Heart right ventricle (tissue), 16 donors: ENCODE data around the gene MXI1. TPM values are rescaled to one million over a fixed set of nuclear protein-coding genes. Genes with fewer than 3 reads are reported as not detected.
A peak's percentile ranks its signal among the peaks of the same experiment; 100 is the strongest.
"Not testable (repeated sequence)": the region's sequence is repeated elsewhere in the genome, so short reads cannot be mapped to it uniquely, and the experiment has no call there.

ENCODE experiments used
- ATAC-seq, 8 donors: fragments of 200-7000 bp; cut with Tn5 transposase; one replicate each; pipeline ENCODE4 v1.9.1; 2020; ENCODE audit warnings: mild to moderate bottlenecking in 8 of 8, moderate library complexity in 8 of 8, moderate number of reproducible peaks in 1 of 8
- DNase-seq, 2 donors: peaks; one replicate each; pipeline ENCODE4 v3.0.0-alpha.2; 2020
- H3K27ac ChIP-seq, 10 donors: fragments of 200-600 bp; sonication (generic) in 2 of 10; one replicate each; pipeline versions ENCODE4 v1.5.0 to v1.8.0; 2020 to 2022; ENCODE audit warnings: mild to moderate bottlenecking in 3 of 10
- H3K27me3 ChIP-seq, 7 donors: fragments of 200-600 bp; one replicate each; pipeline ENCODE4 v1.8.0; 2021 to 2022; ENCODE audit warnings: mild to moderate bottlenecking in 2 of 7
- H3K36me3 ChIP-seq, 9 donors: fragments of 200-600 bp; sonication (generic) in 1 of 9; one replicate each; pipeline versions ENCODE4 v1.5.0 to v1.8.0; 2020 to 2022; ENCODE audit warnings: mild to moderate bottlenecking in 2 of 9
- H3K4me1 ChIP-seq, 9 donors: fragments of 200-600 bp; sonication (generic) in 1 of 9; one replicate each; pipeline versions ENCODE4 v1.5.0 to v1.8.0; 2020 to 2022; ENCODE audit warnings: mild to moderate bottlenecking in 4 of 9
- H3K4me3 ChIP-seq, 10 donors: fragments of 200-600 bp; sonication (generic) in 2 of 10; one replicate each; pipeline versions ENCODE4 v1.5.0 to v1.8.0; 2020 to 2022; ENCODE audit warnings: mild to moderate bottlenecking in 7 of 10, moderate library complexity in 2 of 10
- H3K9me3 ChIP-seq, 11 donors: fragments of 200-600 bp in 10 of 11; sonication (generic) in 2 of 11; one replicate each; pipeline versions ENCODE4 v1.5.0 to v1.8.0; 2013 to 2022; ENCODE audit warnings: mild to moderate bottlenecking in 2 of 11, control low read depth in 1 of 11, moderate library complexity in 1 of 11
- WGBS, 2 donors: extraction: QIAGEN DNeasy Blood & Tissue Kit; methylation state at CpG; one replicate each; pipeline ENCODE4 v1.1.7; 2013; ENCODE audit warnings: inconsistent platforms in 1 of 2; 5-methylcytosine and 5-hydroxymethylcytosine counted together
- intact Hi-C, 10 donors: fragments of 100-400 bp; cut with DNase I; formaldehyde crosslinking; loops; one replicate each; pipeline versions ENCODE4 v1.11.1 to v1.14.2; 2022
- polyA plus RNA-seq, 2 donors: library from polyadenylated mRNA; stranded (reverse); fragments of 200-250 nt; gene quantifications; one replicate each; pipeline ENCODE4 v1.2.3, GENCODE V29; 2013
- total RNA-seq, 10 donors: library from RNA; stranded (reverse); fragmentation: NEBNext Ultra II Directional in 3 of 10; extraction: Animal tissue kit (Norgen Biotek cat#: 25700) in 3 of 10; gene quantifications; one replicate each; pipeline versions ENCODE4 v1.2.1 to v1.2.4, GENCODE V29; 2021 to 2023
- TF ChIP-seq, protein P1 (sequence below), 9 donors: fragments of 200-600 bp; sonication (generic) in 2 of 9; IDR thresholded peaks; one replicate each; pipeline versions ENCODE4 v1.5.0 to v1.8.0; 2021 to 2022; ENCODE audit warnings: antibody characterized with exemption in 9 of 9, mild to moderate bottlenecking in 5 of 9, moderate library complexity in 1 of 9
- donor health status: Arrhythmogenic right ventricular cardiomyopathy.
- donor health status: ischemic (EF 13 %, LVEDD 7.1; RV severe dilation, severe dysfunction).
- donor health status: healthy with polysubstance abuse.
- donor health status: DM: no; HTN: yes; CAD: no.
- donor health status: DM: no; HTN: no; CAD: no.
- donor health status: ischemic (EF 25% LVEDD 6.9; RV normal size, moderate dysfunction).
- donor health status: ischemic (EF 25% LVEDD 5.7; RV mildly dilated, moderate dysfunction).
- donor health status: healthy.
- donor health status: DM: yes; HTN: yes; CAD: no.
- donor health status: Ischemic cardiomyopathy.
- donor health status: ischemic (EF 35%, LVEDD 5.7; RV mildly dilated, moderate dysfunction).
- donor health status: nonischemic (EF 11% LVEDD 7.7; RV severe dilation, severe dysfunction).
- donor health status: DM: yes; HTN: yes; CAD: no.
- donor health status: PGD.
- donor health status: ischemic (EF 29% LVEDD 5.4; RV normal size, mild dysfunction).
- donor health status: nonischemic (EF 23%, LVEDD 6.1; RV moderate dilation, normal function).

Gene MXI1
- total and polyA plus RNA-seq, 12 donors, result 27.3 to 100 (median 61.3) TPM

DNA sequence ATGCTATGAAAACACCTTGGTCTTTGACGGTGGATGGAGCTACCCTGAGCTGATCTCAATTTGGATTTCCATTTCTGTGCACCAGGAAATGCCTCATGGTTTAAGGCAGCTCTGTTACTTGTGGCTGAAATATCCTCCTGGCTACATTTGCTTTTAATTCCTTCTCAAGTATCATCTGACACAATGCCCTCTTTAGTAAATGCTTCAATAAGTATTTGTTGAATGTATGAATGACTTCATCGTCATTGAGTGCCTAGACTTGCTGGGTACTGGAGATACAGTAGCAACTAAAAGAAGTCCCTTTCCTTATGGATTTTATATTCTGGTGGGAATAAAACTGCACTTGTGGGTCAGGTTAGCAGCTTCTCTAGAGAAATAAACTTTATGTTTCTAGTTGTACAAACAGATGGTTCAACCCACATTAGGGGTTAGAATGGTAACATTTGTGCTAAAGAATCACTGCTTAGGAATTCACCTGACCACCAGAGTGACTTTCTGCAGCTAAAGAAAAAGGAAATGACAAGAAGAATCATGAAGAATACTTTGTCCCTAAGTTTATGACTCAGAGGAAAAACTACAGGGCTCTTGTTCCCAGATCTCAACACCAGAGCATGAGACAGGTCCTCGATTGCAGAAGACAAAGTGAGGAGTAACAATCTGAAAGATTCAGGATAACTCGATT is 119.1 kb downstream of the MXI1 start:
- H3K4me3 ChIP-seq, result no peak overlapping the region
- no peak overlapping the region for H3K27ac ChIP-seq
- no peak for DNase-seq
- H3K27me3 ChIP-seq, result peaks cover 0 to 4% (median 0%) of the 10 kb centered on the region in 7 donors
- peaks cover 0 to 3% (median 0%) of the 10 kb centered on the region in 9 donors for H3K4me1 ChIP-seq
- no peak for ATAC-seq
- WGBS, 2 donors, result 79 to 80% methylated on average over 4 of the region's 4 CpGs
- peaks cover 0 to 30% (median 13%) of the 10 kb centered on the region in 11 donors for H3K9me3 ChIP-seq
- TF ChIP-seq, protein P1, sequence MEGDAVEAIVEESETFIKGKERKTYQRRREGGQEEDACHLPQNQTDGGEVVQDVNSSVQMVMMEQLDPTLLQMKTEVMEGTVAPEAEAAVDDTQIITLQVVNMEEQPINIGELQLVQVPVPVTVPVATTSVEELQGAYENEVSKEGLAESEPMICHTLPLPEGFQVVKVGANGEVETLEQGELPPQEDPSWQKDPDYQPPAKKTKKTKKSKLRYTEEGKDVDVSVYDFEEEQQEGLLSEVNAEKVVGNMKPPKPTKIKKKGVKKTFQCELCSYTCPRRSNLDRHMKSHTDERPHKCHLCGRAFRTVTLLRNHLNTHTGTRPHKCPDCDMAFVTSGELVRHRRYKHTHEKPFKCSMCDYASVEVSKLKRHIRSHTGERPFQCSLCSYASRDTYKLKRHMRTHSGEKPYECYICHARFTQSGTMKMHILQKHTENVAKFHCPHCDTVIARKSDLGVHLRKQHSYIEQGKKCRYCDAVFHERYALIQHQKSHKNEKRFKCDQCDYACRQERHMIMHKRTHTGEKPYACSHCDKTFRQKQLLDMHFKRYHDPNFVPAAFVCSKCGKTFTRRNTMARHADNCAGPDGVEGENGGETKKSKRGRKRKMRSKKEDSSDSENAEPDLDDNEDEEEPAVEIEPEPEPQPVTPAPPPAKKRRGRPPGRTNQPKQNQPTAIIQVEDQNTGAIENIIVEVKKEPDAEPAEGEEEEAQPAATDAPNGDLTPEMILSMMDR (IDR thresholded peaks at IDR 0.05), result no peak
- H3K36me3 ChIP-seq, result no peaks in the 10 kb centered on the region
- intact Hi-C loops, result no loop called here

DNA sequence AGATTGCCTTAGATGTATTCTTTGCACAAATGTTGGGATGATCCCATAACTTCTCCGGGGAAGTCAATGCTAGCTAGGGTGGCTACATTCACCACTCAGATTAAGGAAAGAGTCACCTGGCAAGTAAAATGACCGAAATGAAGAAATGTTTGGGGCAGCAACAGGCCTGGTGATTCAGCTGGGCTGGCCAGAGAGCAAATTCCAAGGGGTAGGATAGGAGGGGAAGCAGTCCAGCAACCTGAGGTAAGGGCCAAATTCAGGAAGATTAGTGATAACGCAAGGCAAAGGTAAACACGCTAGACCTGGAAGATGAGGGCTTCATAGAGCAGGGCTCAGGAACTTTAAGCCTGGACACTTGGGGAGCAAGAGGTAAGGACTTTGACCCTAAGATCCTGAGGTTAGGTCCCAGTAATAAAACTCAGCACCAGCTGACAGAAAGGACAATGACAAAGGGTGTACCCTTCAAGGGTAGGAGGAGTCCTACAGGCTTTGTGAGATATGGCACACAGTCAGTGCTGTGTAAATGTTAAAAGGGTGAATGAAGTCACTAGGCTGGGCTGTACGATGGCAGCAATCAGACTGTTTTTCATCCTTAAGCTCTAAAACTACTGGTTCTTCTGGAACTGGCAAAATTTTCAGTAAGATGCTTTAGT is 120.0 kb downstream of the MXI1 start:
- Histone ChIP-seq H3K4me3 (no peak overlapping the region), H3K36me3 (no peaks in the 10 kb centered on the region), H3K27me3 (peaks cover 0 to 4% (median 0%) of the 10 kb centered on the region in 7 donors), H3K27ac (no peak overlapping the region), H3K4me1 (peaks cover 0 to 3% (median 0%) of the 10 kb centered on the region in 9 donors), H3K9me3 (peaks cover 0 to 28% (median 11%) of the 10 kb centered on the region in 11 donors)
- ATAC-seq (no peak), DNase-seq (no peak)
- TF ChIP-seq, protein P1 (IDR thresholded peaks at IDR 0.05), result no peak
- WGBS, 2 donors, result 92 to 94% methylated on average over 5 of the region's 5 CpGs
- intact Hi-C loops, result no loop called here

DNA sequence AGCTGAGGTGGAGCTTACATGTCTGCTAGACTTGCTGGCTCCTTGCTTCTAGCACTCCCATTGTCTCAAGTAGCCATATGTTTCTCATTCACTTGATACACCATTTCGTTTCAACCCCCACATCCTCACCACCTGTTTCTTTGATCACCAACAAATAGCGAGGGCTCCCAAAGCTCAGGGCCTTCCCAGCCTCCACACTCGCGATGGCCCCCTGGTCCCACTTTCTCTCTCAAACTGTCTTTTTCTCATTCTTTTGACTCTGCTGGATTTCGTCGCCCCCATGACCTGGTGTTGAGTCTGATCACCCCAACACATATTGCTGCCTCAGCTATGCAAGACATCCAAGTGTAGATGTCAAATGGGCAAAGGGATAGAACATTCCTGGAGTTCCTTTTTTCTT is 123.3 kb downstream of the MXI1 start:
- Histone ChIP-seq H3K36me3 (no peaks in the 10 kb centered on the region), H3K27me3 (no peaks in the 10 kb centered on the region), H3K4me3 (no peak overlapping the region), H3K9me3 (peaks cover 0 to 28% (median 11%) of the 10 kb centered on the region in 11 donors), H3K27ac (no peak overlapping the region), H3K4me1 (peaks cover 0 to 5% (median 0%) of the 10 kb centered on the region in 9 donors)
- WGBS, 2 donors, result 89 to 92% methylated on average over 6 of the region's 6 CpGs
- TF ChIP-seq, protein P1 (IDR thresholded peaks at IDR 0.05), result no peak
- ATAC-seq (no peak), DNase-seq (no peak)
- intact Hi-C loops, result no loop called here

DNA sequence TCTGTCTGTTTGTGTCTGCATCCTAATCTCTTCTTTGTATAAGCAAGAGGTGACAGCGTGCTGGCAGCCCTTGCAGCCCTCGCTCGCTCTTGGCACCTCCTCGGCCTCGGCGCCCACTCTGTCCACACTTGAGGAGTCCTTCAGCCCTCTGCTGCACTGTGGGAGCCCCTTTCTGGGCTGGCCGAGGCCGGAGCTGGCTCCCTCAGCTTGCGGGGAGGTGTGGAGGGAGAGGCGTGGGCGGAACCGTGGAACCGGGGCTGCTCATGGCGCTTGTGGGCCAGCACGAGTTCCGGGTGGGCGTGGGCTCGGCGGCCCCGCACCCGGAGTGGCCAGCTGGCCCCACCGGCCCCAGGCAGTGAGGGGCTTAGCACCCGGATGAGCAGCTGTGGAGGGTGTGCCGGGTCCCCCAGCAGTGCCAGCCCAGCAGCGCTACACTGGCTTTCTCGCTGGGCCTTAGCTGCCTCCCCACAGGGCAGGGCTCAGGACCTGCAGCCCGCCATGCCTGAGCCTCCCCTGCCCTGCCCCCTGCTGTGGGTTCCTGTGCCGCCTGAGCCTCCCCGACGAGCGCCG is 123.9 kb downstream of the MXI1 start:
- H3K27ac ChIP-seq, H3K27me3 ChIP-seq, DNase-seq, H3K36me3 ChIP-seq, H3K4me3 ChIP-seq, intact Hi-C loops: not testable (repeated sequence)
- peak in 1 of 8 donors; percentile 22 for ATAC-seq
- Histone ChIP-seq H3K9me3 (peaks cover 0 to 28% (median 11%) of the 10 kb centered on the region in 11 donors), H3K4me1 (peaks cover 0 to 11% (median 5%) of the 10 kb centered on the region in 9 donors)
- WGBS, 2 donors, result 97% methylated on average over 32 of the region's 32 CpGs
